Fibroblast of the aortic adventitia (primary cell): ENCODE data around the gene DEAF1. TPM values are rescaled to one million over a fixed set of nuclear protein-coding genes. Genes with fewer than 3 reads are reported as not detected.
A peak's percentile ranks its signal among the peaks of the same experiment; 100 is the strongest.

Experiments
- DNase-seq: peaks from one replicate; pipeline ENCODE4 v3.0.0-alpha.2; 2010; ENCODE audit warnings: low read depth
- H3K4me3 ChIP-seq: 2 replicates; pipeline ENCODE4 v1.5.1; 2011; ENCODE audit warnings: low read depth, mild to moderate bottlenecking, control low read depth, low read length, moderate library complexity
- CTCF ChIP-seq: IDR thresholded peaks from 2 replicates; pipeline ENCODE4 v1.5.1; 2011; ENCODE audit warnings: mild to moderate bottlenecking, low read length, control low read depth, inconsistent platforms; ENCODE audit not compliant: insufficient read depth
- total RNA-seq: library from RNA; depleted of rRNA; stranded (reverse); fragments of >200 nt; gene quantifications from 2 replicates; pipeline ENCODE4 v1.2.3, GENCODE V29; 2012; ENCODE audit warnings: low replicate concordance

Gene DEAF1
- total RNA-seq, 1 donor = 40.0 TPM

GRCh38 chr11:724049-724777 is 29.2 kb upstream of the DEAF1 start:
- no peak overlapping the region for H3K4me3 ChIP-seq
- DNase-seq = no peak
- TF ChIP-seq CTCF = no peak

GRCh38 chr11:723120-723883 is 28.3 kb upstream of the DEAF1 start:
- peak; percentile 47 for TF ChIP-seq CTCF
- peak; percentile 67 for DNase-seq
- no peak overlapping the region for H3K4me3 ChIP-seq

GRCh38 chr11:722346-722811 is 27.4 kb upstream of the DEAF1 start:
- no peak for DNase-seq
- no peak for TF ChIP-seq CTCF
- no peak overlapping the region for H3K4me3 ChIP-seq

GRCh38 chr11:721741-722345 is 26.8 kb upstream of the DEAF1 start:
- no peak overlapping the region for H3K4me3 ChIP-seq
- no peak for TF ChIP-seq CTCF
- DNase-seq = no peak

- TF ChIP-seq CTCF = no peak
- H3K4me3 ChIP-seq = no peak overlapping the region
- no peak for DNase-seq
Measured at GRCh38 chr11:721247-721740, 26.3 kb upstream of the DEAF1 start.

- no peak for TF ChIP-seq CTCF
- DNase-seq = no peak
- no peak overlapping the region for H3K4me3 ChIP-seq
Measured at GRCh38 chr11:720642-721246, 25.7 kb upstream of the DEAF1 start.
